Fibroblast of mammary gland (primary cell): ENCODE results near the gene ATXN7L3B.

ENCODE experiments used
- DNase-seq: peaks from one replicate; pipeline ENCODE4 v3.0.0-alpha.2; 2010; ENCODE audit warnings: low read depth
- H3K4me3 ChIP-seq: 2 replicates; pipeline ENCODE4 v1.5.1; 2011; ENCODE audit warnings: low read depth, mild to moderate bottlenecking, low read length, moderate library complexity; ENCODE audit not compliant: control insufficient read depth
- TF ChIP-seq, protein P1 (sequence below): conservative IDR thresholded peaks from 2 replicates; pipeline ENCODE4 v1.5.1; 2011; ENCODE audit warnings: low read depth, low read length, inconsistent platforms; ENCODE audit not compliant: control insufficient read depth, insufficient read depth

ATXN7L3B gene

DNA sequence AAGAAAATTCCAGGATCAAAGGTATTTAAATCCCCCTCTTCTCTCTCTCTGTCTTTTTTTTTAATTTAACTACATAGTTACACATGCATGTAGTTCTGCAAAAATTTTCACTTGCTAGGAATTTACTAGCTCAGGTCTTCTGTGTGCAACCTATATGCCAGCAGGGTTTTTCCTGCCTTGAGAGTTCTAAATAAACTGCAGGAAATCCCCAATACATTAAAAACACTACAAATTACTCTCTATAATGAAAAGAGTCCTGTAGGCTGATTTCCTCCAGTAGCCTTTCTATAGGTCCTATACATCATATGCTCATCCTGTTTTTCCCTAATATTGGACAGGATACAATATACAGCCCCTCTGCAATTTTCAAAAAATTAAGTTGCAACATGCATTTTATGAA lies 27.7 kb upstream of the ATXN7L3B start:
- TF ChIP-seq, protein P1, sequence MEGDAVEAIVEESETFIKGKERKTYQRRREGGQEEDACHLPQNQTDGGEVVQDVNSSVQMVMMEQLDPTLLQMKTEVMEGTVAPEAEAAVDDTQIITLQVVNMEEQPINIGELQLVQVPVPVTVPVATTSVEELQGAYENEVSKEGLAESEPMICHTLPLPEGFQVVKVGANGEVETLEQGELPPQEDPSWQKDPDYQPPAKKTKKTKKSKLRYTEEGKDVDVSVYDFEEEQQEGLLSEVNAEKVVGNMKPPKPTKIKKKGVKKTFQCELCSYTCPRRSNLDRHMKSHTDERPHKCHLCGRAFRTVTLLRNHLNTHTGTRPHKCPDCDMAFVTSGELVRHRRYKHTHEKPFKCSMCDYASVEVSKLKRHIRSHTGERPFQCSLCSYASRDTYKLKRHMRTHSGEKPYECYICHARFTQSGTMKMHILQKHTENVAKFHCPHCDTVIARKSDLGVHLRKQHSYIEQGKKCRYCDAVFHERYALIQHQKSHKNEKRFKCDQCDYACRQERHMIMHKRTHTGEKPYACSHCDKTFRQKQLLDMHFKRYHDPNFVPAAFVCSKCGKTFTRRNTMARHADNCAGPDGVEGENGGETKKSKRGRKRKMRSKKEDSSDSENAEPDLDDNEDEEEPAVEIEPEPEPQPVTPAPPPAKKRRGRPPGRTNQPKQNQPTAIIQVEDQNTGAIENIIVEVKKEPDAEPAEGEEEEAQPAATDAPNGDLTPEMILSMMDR = no peak
- DNase-seq = no peak
- H3K4me3 ChIP-seq = no peak overlapping the region

DNA sequence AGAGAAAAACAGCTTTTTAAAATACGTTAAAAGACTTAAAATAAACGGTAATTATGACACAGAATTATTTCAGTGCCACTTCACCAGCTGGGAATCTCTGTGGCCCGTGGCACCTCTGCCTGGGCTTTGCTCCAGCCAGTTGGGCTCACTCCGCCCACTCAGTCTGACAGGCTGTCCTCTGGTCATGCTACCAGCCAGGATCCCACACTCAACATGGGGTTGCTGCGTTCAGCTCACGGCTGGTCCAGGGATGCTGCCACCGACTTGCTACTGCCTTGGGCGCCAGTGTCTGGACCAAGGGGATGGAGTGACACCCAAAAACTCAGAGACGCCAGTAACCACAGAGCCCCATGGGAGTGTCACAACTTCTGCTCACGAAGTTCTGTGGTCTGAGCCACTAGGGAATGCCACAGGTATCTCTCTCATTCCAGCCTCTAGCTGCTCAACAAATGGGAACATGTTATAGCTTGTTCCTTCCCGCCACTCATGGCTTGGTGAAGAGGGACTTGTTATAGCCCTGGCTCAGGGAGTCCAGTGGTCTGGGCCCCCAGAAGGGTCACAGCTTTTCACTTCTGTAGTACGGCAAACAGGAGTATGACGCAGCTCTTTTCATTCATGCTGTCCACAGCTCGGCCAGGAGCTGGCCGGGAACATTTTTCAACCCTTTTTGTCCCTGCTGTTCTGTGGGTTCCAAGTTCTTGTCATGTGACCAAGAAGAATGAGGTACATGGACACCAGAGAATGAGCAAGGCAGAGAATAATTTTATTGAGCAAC lies 23.4 kb upstream of the ATXN7L3B start:
- TF ChIP-seq, protein P1 = no peak
- no peak overlapping the region for H3K4me3 ChIP-seq
- no peak for DNase-seq

DNA sequence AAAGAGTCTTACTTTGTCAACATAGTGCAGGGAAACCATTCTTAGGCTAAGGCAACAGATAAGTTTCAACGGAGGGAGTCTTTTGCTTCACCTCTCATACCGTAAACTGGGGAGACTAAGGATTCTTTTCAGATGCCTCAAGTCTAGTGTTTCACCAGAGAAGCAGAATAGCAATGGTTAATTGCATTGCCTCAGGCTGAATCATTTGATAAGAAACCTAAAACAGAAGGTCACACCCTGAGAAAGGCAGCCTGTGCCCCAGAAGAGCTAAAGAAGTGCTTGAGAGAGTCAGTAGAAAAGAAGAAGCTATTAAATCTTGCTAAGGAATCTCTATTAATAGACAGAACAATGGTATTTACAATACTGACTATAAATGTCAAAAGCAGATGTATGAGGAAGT lies 21.8 kb upstream of the ATXN7L3B start:
- TF ChIP-seq, protein P1 = no peak
- no peak for DNase-seq
- H3K4me3 ChIP-seq = no peak overlapping the region

DNA sequence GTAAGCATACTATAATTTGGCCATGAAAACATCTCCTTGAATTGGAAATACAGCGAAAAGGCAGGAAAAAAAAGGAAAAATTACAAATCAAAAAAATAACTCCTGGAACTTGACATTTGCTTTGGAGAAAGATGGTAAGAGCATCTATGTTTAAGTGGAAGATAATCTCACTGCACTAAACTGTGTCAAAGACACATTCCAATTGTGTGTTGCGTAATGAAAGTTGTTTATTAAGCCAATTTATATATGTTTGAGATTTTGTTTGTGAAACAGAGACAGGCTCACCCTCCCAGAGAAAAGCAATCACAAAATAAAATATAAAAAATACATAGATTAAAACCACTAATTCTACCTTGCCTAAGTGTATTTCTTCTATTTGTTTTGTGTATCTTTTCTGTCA lies 11.1 kb upstream of the ATXN7L3B start:
- TF ChIP-seq, protein P1 = no peak
- DNase-seq = no peak
- no peak overlapping the region for H3K4me3 ChIP-seq

DNA sequence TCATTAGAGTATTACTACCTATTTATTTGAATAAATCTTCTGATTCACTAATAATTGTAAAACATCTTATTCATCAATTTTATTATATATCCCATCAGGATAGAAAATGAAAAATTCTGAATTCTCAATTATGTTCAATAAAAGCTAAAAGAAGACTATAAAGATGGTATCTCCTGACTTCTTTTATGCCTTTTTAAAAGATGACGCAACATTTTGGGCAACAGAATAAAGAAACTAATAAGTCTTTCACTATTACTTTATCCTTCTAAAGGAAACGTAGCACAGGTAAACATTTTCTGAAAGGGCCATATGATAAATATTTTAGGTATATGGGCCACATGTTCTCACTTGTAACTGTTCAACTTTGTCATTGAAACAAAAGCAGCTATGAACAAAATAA lies 10.1 kb upstream of the ATXN7L3B start:
- no peak overlapping the region for H3K4me3 ChIP-seq
- TF ChIP-seq, protein P1 = no peak
- DNase-seq = no peak

DNA sequence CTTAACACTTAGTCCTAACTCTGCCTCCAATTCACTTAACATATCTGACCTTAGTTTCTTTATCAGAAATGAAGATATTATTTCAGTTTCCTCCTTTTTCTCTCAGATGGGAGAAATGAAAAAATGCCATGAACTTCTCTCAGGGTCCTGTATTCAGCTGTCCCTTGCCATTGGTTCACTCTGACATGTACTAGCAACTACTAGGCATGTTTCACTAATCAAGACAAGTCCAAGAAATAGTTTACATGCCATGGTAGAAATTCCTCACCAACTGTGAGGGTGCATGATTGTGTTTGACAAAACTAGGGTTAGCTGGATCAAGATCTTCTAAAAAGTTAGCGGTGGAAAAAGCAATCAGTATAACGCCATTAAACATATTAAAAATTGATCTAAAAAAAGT lies 7.0 kb upstream of the ATXN7L3B start:
- no peak for DNase-seq
- TF ChIP-seq, protein P1 = no peak
- H3K4me3 ChIP-seq = no peak overlapping the region
